Osteoblast (primary cell): ENCODE measurements around the gene SLC30A10. TPM values are rescaled to one million over a fixed set of nuclear protein-coding genes. Genes with fewer than 3 reads are reported as not detected.
"Not testable (repeated sequence)": the region's sequence is repeated elsewhere in the genome, so short reads cannot be mapped to it uniquely, and the experiment has no call there.

Source experiments
- DNase-seq: peaks from one replicate; pipeline ENCODE4 v3.0.0; 2011; ENCODE audit warnings: low spot score, mixed read lengths; ENCODE audit not compliant: insufficient read length; ENCODE audit errors: missing footprints
- H2AFZ ChIP-seq: 2 replicates; pipeline ENCODE4 v1.6.0; 2011; ENCODE audit warnings: mild to moderate bottlenecking, low read length
- H3K27ac ChIP-seq: 2 replicates; pipeline ENCODE4 v1.5.1; 2011; ENCODE audit warnings: mild to moderate bottlenecking, low read depth, low read length, moderate library complexity
- H3K27me3 ChIP-seq: 2 replicates; pipeline ENCODE4 v1.6.0; 2012; ENCODE audit warnings: mild to moderate bottlenecking, control low read depth, inconsistent platforms, low read length, moderate library complexity; ENCODE audit not compliant: insufficient read depth
- H3K36me3 ChIP-seq: 2 replicates; pipeline ENCODE4 v1.5.1; 2011; ENCODE audit warnings: mild to moderate bottlenecking, low read length, control low read depth, moderate library complexity; ENCODE audit not compliant: insufficient read depth
- H3K4me1 ChIP-seq: 2 replicates; pipeline ENCODE4 v1.5.1; 2011; ENCODE audit warnings: mild to moderate bottlenecking, low read length, control low read depth, moderate library complexity; ENCODE audit not compliant: insufficient read depth
- H3K4me2 ChIP-seq: 2 replicates; pipeline ENCODE4 v1.6.0; 2011; ENCODE audit warnings: mild to moderate bottlenecking, low read length; ENCODE audit not compliant: insufficient read depth
- H3K4me3 ChIP-seq: fragments of 200-600 bp; sonication (generic); 3 replicates; pipeline ENCODE4 v1.5.1; 2012; ENCODE audit warnings: mild to moderate bottlenecking, low read length, inconsistent platforms; ENCODE audit not compliant: insufficient read depth
- H3K79me2 ChIP-seq: 2 replicates; pipeline ENCODE4 v1.6.0; 2012; ENCODE audit warnings: mild to moderate bottlenecking, low read length, control low read depth, inconsistent platforms; ENCODE audit not compliant: insufficient read depth
- H3K9me3 ChIP-seq: 2 replicates; pipeline ENCODE4 v1.5.1; 2011; ENCODE audit warnings: low read depth, low read length, control low read depth
- H4K20me1 ChIP-seq: 2 replicates; pipeline ENCODE4 v1.6.0; 2012; ENCODE audit warnings: mild to moderate bottlenecking, low read length, control low read depth; ENCODE audit not compliant: insufficient read depth
- total RNA-seq: library from RNA; depleted of rRNA; stranded (reverse); fragments of >200 nt; gene quantifications from 2 replicates; pipeline ENCODE4 v1.2.3, GENCODE V29; 2012
- TF ChIP-seq, protein P1 (sequence below): IDR thresholded peaks from 2 replicates; pipeline ENCODE4 v1.5.1; 2011; ENCODE audit warnings: mild to moderate bottlenecking, low read depth, low read length, moderate library complexity; ENCODE audit errors: extremely low read depth

SLC30A10 gene
- total RNA-seq, 1 donor: 0.36 TPM

GRCh38 chr1:219900201-219900600 lies 28.2 kb downstream of the SLC30A10 start:
- H3K27me3 ChIP-seq: no peaks in the 10 kb centered on the region
- TF ChIP-seq, protein P1, sequence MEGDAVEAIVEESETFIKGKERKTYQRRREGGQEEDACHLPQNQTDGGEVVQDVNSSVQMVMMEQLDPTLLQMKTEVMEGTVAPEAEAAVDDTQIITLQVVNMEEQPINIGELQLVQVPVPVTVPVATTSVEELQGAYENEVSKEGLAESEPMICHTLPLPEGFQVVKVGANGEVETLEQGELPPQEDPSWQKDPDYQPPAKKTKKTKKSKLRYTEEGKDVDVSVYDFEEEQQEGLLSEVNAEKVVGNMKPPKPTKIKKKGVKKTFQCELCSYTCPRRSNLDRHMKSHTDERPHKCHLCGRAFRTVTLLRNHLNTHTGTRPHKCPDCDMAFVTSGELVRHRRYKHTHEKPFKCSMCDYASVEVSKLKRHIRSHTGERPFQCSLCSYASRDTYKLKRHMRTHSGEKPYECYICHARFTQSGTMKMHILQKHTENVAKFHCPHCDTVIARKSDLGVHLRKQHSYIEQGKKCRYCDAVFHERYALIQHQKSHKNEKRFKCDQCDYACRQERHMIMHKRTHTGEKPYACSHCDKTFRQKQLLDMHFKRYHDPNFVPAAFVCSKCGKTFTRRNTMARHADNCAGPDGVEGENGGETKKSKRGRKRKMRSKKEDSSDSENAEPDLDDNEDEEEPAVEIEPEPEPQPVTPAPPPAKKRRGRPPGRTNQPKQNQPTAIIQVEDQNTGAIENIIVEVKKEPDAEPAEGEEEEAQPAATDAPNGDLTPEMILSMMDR: no peak
- no peaks in the 10 kb centered on the region for H3K9me3 ChIP-seq
- no peaks in the 10 kb centered on the region for H3K79me2 ChIP-seq
- no peak for DNase-seq
- H2AFZ ChIP-seq: no peak overlapping the region
- no peak overlapping the region for H3K27ac ChIP-seq
- H3K36me3 ChIP-seq: no peaks in the 10 kb centered on the region
- H3K4me2 ChIP-seq: no peak overlapping the region
- H4K20me1 ChIP-seq: no peaks in the 10 kb centered on the region
- H3K4me1 ChIP-seq: no peaks in the 10 kb centered on the region
- no peak overlapping the region for H3K4me3 ChIP-seq

DNA sequence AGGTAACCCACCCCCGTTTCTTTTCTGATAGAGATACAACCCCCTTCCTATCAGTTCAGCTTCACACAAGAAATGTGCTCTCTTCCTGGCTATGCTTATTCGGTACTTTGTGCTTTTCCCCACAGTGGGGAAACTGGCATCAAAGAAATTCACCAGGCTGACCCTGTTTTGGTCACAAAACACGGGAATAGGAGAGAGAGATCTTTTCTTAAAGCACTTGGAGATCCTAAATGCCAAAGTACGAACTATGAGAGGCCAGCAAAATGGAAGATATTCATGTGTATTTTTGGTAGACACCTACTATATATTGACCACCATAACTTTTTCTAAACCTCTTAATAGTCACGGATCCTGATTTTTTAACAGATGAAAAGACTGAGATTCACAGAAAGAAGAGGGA lies 30.0 kb downstream of the SLC30A10 start:
- DNase-seq: no peak
- H3K27ac ChIP-seq: no peak overlapping the region
- no peak overlapping the region for H3K4me3 ChIP-seq
- no peaks in the 10 kb centered on the region for H3K79me2 ChIP-seq
- no peaks in the 10 kb centered on the region for H3K36me3 ChIP-seq
- H2AFZ ChIP-seq: no peak overlapping the region
- no peak overlapping the region for H3K4me2 ChIP-seq
- no peaks in the 10 kb centered on the region for H3K4me1 ChIP-seq
- H4K20me1 ChIP-seq: no peaks in the 10 kb centered on the region
- TF ChIP-seq, protein P1: no peak
- H3K9me3 ChIP-seq: no peaks in the 10 kb centered on the region
- H3K27me3 ChIP-seq: no peaks in the 10 kb centered on the region

DNA sequence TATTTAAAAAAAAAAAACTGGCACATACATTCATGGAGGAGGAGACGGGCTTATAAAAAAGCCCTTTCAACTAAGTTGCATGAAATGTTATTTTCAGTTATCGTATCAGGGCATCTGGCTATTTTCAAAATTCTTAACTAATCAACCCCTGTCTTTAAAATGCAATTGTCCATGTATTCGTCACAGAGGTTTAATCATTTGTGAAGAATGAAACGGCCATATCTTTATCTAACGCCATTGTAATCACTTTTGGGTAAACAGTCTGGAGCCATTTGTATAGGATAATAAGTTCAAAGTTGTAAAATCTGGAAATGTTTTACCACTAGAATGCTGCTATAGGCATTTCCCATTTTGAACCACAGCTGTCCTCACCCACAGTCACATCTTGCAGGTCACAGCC lies 30.4 kb downstream of the SLC30A10 start:
- Histone ChIP-seq H3K9me3 (no peaks in the 10 kb centered on the region), H3K27me3 (no peaks in the 10 kb centered on the region), H3K79me2 (no peaks in the 10 kb centered on the region), H3K4me1 (no peaks in the 10 kb centered on the region), H3K4me3 (no peak overlapping the region), H3K4me2 (no peak overlapping the region), H3K36me3 (no peaks in the 10 kb centered on the region), H3K27ac (no peak overlapping the region), H4K20me1 (no peaks in the 10 kb centered on the region), H2AFZ (no peak overlapping the region)
- TF ChIP-seq, protein P1: no peak
- no peak for DNase-seq

GRCh38 chr1:219892271-219892670 lies 36.1 kb downstream of the SLC30A10 start:
- H3K79me2 ChIP-seq, H3K36me3 ChIP-seq, H3K4me1 ChIP-seq, H4K20me1 ChIP-seq, H3K4me2 ChIP-seq, H3K4me3 ChIP-seq, DNase-seq, H3K27ac ChIP-seq, H2AFZ ChIP-seq, H3K27me3 ChIP-seq, H3K9me3 ChIP-seq: not testable (repeated sequence)

GRCh38 chr1:219891846-219892245 lies 36.5 kb downstream of the SLC30A10 start:
- not testable (repeated sequence) for H3K4me3 ChIP-seq, H3K9me3 ChIP-seq, H4K20me1 ChIP-seq, H2AFZ ChIP-seq, H3K4me2 ChIP-seq, H3K36me3 ChIP-seq, DNase-seq, H3K4me1 ChIP-seq, H3K27me3 ChIP-seq, H3K79me2 ChIP-seq, H3K27ac ChIP-seq

GRCh38 chr1:219888667-219889066 lies 39.7 kb downstream of the SLC30A10 start:
- H3K4me2 ChIP-seq, H3K36me3 ChIP-seq, H4K20me1 ChIP-seq, DNase-seq, H3K27me3 ChIP-seq, H3K79me2 ChIP-seq, H2AFZ ChIP-seq, H3K4me3 ChIP-seq, H3K4me1 ChIP-seq, H3K27ac ChIP-seq, H3K9me3 ChIP-seq: not testable (repeated sequence)
